Kasumi-1 (cell line): ENCODE data around the gene DPF3.

ENCODE experiments used
- DNase-seq, 2 experiments: peaks; one replicate each; lab custom pipeline; 2025; lab: John Stamatoyannopoulos, UW

Gene DPF3

GRCh38 chr14:72679536-72680151 lies 214.3 kb downstream of the DPF3 start:
- DNase-seq, result no peak

- no peak for DNase-seq
These were observed 214.8 kb downstream of the DPF3 start for GRCh38 chr14:72679141-72679535.

- no peak for DNase-seq
These were observed 215.5 kb downstream of the DPF3 start for GRCh38 chr14:72678356-72678755.

GRCh38 chr14:72677664-72678063 lies 216.2 kb downstream of the DPF3 start:
- DNase-seq, result no peak

- peak in 1 of 2 experiments; percentile 36 for DNase-seq
These were observed 218.8 kb downstream of the DPF3 start for GRCh38 chr14:72675126-72675525.

- no peak for DNase-seq
These were observed 220.7 kb downstream of the DPF3 start for GRCh38 chr14:72673179-72673578.

GRCh38 chr14:72666610-72667009 lies 227.3 kb downstream of the DPF3 start:
- no peak for DNase-seq

GRCh38 chr14:72665259-72665658 lies 228.6 kb downstream of the DPF3 start:
- no peak for DNase-seq

GRCh38 chr14:72664651-72665050 lies 229.2 kb downstream of the DPF3 start:
- no peak for DNase-seq

- DNase-seq, result no peak
These were observed 229.8 kb downstream of the DPF3 start for GRCh38 chr14:72663956-72664650.

- DNase-seq, result no peak
These were observed 230.8 kb downstream of the DPF3 start for GRCh38 chr14:72663076-72663487.

GRCh38 chr14:72662214-72662613 lies 231.7 kb downstream of the DPF3 start:
- DNase-seq, result no peak

GRCh38 chr14:72657214-72657921 lies 236.5 kb downstream of the DPF3 start:
- no peak for DNase-seq

- DNase-seq, result no peak
These were observed 240.9 kb downstream of the DPF3 start for GRCh38 chr14:72653026-72653425.

GRCh38 chr14:72652179-72652578 lies 241.7 kb downstream of the DPF3 start:
- no peak for DNase-seq

- DNase-seq, result no peak
These were observed 242.2 kb downstream of the DPF3 start for GRCh38 chr14:72651714-72652113.

- no peak for DNase-seq
These were observed 242.8 kb downstream of the DPF3 start for GRCh38 chr14:72651081-72651480.

GRCh38 chr14:72649603-72650227 lies 244.2 kb downstream of the DPF3 start:
- DNase-seq, result no peak

- no peak for DNase-seq
These were observed 246.1 kb downstream of the DPF3 start for GRCh38 chr14:72647782-72648181.

- no peak for DNase-seq
These were observed 246.9 kb downstream of the DPF3 start for GRCh38 chr14:72646861-72647528.

- no peak for DNase-seq
These were observed 248.2 kb downstream of the DPF3 start for GRCh38 chr14:72645706-72646105.
